ENCODE measurements around the gene GZF1.

GRCh38 chr20:23399568-23400241 is 37.7 kb downstream of the GZF1 start:
- TF ChIP-seq CTCF (IDR thresholded peaks at IDR 0.05; ENCODE audit: low read depth, low read length), result no peak
- TF ChIP-seq POLR2A (IDR thresholded peaks at IDR 0.05; ENCODE audit: extremely low read depth, insufficient read length), result no peak
- no peak for TF ChIP-seq MYC (IDR thresholded peaks at IDR 0.05; ENCODE audit: low read depth, low read length)
